ENCODE results near the gene ANKS4B. TPM values are rescaled to one million over a fixed set of nuclear protein-coding genes. Genes with fewer than 3 reads are reported as not detected.
"Not testable (repeated sequence)": the region's sequence is repeated elsewhere in the genome, so short reads cannot be mapped to it uniquely, and the experiment has no call there.

The ANKS4B gene
- total RNA-seq, 2 donors from 2014 or later = not detected

DNA sequence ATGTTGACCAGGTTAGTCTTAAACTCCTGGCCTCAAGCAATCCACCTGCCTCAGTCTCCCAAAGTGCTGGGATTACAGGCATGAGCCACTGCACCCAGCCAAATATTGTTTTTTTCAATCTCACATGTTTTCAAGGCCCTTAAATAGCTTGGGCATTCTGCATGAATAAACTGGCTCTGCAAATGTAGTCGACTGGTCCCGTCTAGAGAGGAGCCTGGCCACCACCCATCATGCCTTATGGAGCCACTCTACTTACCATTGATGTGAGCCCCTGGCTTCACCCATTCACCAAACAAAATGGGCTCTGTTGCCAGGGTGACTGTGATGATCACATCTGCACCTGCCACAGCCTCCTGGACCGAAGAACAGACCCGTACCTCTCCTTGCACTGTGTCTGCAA lies 33.8 kb downstream of the ANKS4B start:
- H3K9me3 ChIP-seq = no peaks in the 10 kb centered on the region
- TF ChIP-seq, protein P1, sequence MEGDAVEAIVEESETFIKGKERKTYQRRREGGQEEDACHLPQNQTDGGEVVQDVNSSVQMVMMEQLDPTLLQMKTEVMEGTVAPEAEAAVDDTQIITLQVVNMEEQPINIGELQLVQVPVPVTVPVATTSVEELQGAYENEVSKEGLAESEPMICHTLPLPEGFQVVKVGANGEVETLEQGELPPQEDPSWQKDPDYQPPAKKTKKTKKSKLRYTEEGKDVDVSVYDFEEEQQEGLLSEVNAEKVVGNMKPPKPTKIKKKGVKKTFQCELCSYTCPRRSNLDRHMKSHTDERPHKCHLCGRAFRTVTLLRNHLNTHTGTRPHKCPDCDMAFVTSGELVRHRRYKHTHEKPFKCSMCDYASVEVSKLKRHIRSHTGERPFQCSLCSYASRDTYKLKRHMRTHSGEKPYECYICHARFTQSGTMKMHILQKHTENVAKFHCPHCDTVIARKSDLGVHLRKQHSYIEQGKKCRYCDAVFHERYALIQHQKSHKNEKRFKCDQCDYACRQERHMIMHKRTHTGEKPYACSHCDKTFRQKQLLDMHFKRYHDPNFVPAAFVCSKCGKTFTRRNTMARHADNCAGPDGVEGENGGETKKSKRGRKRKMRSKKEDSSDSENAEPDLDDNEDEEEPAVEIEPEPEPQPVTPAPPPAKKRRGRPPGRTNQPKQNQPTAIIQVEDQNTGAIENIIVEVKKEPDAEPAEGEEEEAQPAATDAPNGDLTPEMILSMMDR (IDR thresholded peaks at IDR 0.05) = no peak
- no peak for DNase-seq (ENCODE audit: low spot score)
- ATAC-seq (ENCODE audit: insufficient number of reproducible peaks, low FRiP score, low read depth) = no peak
- H3K36me3 ChIP-seq = no peaks in the 10 kb centered on the region
- no peak overlapping the region for H3K27ac ChIP-seq
- no peaks in the 10 kb centered on the region for H3K27me3 ChIP-seq (replicated peaks; ENCODE audit: insufficient read depth)
- no peak overlapping the region for H3K4me3 ChIP-seq
- peaks cover 2 to 14% of the 10 kb centered on the region in 2 donors for H3K4me1 ChIP-seq (ENCODE audit: control insufficient read depth in 1 of 2, low read depth in 2 of 2)

DNA sequence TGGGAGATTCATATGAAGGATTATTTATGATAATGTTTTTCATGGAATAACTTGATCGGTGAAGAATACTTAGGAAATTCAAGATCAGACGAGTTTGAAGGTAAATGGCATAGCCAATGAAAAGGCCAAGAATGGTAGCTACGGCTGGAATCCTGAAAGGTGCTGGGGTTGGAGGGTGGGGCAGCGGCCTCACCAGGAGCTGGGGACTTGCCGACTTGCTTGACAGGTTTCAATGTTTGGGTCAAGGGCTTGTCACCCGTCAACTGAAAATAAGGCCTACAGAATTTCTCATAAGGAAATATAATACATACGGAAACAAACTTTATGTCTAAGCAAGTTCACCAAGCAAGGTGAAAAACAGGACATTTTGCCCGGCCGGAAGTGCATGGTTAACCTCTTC lies 34.7 kb downstream of the ANKS4B start:
- no peak for DNase-seq (ENCODE audit: low spot score)

DNA sequence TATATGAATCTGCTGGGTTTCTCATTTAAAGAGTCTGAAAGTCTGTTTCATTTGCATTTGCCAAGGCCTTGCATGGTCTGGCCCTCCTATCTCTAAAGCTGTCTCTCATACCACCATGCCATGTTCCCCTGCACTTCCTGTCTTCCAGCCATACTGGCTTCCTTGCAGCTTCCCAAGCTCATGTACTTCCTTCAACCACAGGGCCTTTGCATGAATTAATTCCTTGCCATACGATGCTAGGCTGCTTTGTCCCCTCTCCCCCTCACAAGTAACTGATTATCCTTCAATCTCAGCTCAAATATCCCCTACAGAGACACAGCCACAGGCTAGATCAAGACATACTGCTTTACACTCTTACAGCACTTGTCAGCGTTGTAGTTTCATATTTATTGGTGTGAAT lies 38.8 kb downstream of the ANKS4B start:
- H3K27ac ChIP-seq = no peak overlapping the region
- ATAC-seq (ENCODE audit: insufficient number of reproducible peaks, low FRiP score, low read depth) (no peak), DNase-seq (ENCODE audit: low spot score) (no peak)
- no peaks in the 10 kb centered on the region for H3K36me3 ChIP-seq
- H3K4me3 ChIP-seq = no peak overlapping the region
- TF ChIP-seq, protein P1 (IDR thresholded peaks at IDR 0.05) = no peak
- H3K9me3 ChIP-seq = no peaks in the 10 kb centered on the region
- H3K27me3 ChIP-seq (replicated peaks; ENCODE audit: insufficient read depth) = no peaks in the 10 kb centered on the region
- no peaks in the 10 kb centered on the region for H3K4me1 ChIP-seq (ENCODE audit: control insufficient read depth in 1 of 2, low read depth in 2 of 2)

More for the DNA sequence above, 34.7 kb downstream of the ANKS4B start:
- no peak for ATAC-seq (ENCODE audit: insufficient number of reproducible peaks, low FRiP score, low read depth)
- TF ChIP-seq, protein P1 (IDR thresholded peaks at IDR 0.05) = no peak
- H3K36me3 ChIP-seq = no peaks in the 10 kb centered on the region
- peaks cover 2 to 14% of the 10 kb centered on the region in 2 donors for H3K4me1 ChIP-seq (ENCODE audit: control insufficient read depth in 1 of 2, low read depth in 2 of 2)
- H3K27ac ChIP-seq = no peak overlapping the region
- H3K27me3 ChIP-seq (replicated peaks; ENCODE audit: insufficient read depth) = no peaks in the 10 kb centered on the region
- no peaks in the 10 kb centered on the region for H3K9me3 ChIP-seq
- H3K4me3 ChIP-seq = no peak overlapping the region

DNA sequence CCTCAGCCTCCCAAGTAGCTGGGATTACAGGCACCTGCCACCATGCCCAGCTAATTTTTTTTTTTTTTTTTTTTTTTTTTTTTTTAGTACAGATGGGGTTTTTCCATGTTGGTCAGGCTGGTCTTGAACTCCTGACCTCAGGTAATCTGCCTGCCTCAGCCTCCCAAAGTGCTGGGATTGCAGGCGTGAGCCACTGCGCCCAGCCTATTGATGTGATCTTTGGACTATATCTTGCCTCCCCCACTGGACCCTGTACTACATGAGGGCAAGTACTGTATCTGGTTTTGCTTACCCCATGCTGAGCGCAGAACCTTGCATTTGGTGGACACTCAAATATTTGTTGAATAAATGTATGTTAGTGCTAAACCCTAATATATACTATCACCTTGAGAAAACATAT lies 39.3 kb downstream of the ANKS4B start:
- H3K27me3 ChIP-seq (replicated peaks; ENCODE audit: insufficient read depth); H3K27ac ChIP-seq; H3K9me3 ChIP-seq; H3K4me1 ChIP-seq (ENCODE audit: control insufficient read depth in 1 of 2, low read depth in 2 of 2); DNase-seq (ENCODE audit: low spot score); H3K36me3 ChIP-seq; H3K4me3 ChIP-seq; ATAC-seq (ENCODE audit: insufficient number of reproducible peaks, low FRiP score, low read depth): not testable (repeated sequence)

DNA sequence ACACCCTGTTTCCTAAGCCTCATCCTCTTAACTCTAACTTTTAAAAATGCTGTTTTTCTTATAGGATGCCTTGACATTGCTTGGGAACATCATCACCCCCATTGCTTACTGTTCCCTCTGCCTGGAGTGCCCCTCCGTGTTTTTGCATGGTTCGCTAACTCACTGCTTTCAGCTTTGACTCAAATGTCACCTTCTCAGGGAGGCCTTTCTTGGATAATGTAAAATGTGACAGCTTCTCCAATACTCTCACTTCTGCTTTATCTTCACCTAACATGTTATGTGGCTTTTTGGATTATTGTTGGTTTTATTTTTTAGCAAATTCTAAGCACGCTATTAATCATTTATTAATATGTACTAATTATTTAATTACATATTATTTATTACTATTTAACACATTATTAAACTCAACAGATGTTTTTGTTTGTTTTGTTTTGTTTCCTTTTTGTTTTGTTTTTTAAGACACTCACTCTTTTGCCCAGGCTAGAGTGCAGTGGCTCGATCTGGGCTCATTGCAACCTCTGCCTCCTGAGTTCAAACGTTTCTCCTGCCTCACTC lies 40.8 kb downstream of the ANKS4B start:
- no peaks in the 10 kb centered on the region for H3K27me3 ChIP-seq (replicated peaks; ENCODE audit: insufficient read depth)
- ATAC-seq (ENCODE audit: insufficient number of reproducible peaks, low FRiP score, low read depth) = no peak

More for the DNA sequence above, 40.8 kb downstream of the ANKS4B start:
- Histone ChIP-seq H3K27ac (no peak overlapping the region), H3K9me3 (no peaks in the 10 kb centered on the region), H3K36me3 (no peaks in the 10 kb centered on the region), H3K4me1 (ENCODE audit: control insufficient read depth in 1 of 2, low read depth in 2 of 2) (peaks cover 3 to 5% of the 10 kb centered on the region in 2 donors), H3K4me3 (no peak overlapping the region)
- TF ChIP-seq, protein P1 (IDR thresholded peaks at IDR 0.05) = no peak
- no peak for DNase-seq (ENCODE audit: low spot score)

Measured in thoracic aorta (tissue), 2 donors.